ENCODE data around the gene ZNF775.

Gene ZNF775

DNA sequence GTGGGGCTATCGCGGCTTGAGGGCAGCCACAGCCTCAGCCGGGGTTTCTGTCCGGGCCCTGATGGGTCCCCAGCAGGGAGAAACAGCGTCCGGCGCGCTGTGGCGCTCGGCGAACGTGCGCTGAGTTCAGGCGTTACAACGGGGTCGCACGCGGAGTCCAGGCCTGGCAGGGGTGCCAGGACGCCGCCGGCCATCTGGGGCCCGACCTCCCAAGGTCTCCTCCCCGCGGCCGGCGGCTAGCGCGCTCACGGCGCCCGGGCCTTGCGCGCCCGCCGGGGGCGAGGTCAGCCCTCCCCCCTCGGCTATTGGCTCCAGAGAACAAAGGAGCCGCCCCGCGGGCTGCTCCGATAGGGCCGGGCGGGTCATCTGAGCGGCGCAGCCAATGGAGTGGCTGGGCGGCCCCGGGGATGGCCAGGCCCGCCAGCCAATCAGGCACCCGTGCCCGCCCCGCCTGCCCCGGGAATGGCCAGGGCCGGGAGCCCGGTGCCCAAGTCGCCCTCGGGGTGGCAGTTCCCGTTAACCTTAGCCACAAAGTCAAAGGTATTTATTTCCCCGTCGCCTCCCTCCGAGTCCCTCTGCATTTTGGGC lies at the start of gene ZNF775:
ZNF775 (plus strand) TSS at position 478 of the 588 bp plus-strand sequence. CDS start 9,141 bp downstream, outside the sequence.
- TF ChIP-seq, protein P1, sequence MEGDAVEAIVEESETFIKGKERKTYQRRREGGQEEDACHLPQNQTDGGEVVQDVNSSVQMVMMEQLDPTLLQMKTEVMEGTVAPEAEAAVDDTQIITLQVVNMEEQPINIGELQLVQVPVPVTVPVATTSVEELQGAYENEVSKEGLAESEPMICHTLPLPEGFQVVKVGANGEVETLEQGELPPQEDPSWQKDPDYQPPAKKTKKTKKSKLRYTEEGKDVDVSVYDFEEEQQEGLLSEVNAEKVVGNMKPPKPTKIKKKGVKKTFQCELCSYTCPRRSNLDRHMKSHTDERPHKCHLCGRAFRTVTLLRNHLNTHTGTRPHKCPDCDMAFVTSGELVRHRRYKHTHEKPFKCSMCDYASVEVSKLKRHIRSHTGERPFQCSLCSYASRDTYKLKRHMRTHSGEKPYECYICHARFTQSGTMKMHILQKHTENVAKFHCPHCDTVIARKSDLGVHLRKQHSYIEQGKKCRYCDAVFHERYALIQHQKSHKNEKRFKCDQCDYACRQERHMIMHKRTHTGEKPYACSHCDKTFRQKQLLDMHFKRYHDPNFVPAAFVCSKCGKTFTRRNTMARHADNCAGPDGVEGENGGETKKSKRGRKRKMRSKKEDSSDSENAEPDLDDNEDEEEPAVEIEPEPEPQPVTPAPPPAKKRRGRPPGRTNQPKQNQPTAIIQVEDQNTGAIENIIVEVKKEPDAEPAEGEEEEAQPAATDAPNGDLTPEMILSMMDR (IDR thresholded peaks at IDR 0.05): no peak

DNA sequence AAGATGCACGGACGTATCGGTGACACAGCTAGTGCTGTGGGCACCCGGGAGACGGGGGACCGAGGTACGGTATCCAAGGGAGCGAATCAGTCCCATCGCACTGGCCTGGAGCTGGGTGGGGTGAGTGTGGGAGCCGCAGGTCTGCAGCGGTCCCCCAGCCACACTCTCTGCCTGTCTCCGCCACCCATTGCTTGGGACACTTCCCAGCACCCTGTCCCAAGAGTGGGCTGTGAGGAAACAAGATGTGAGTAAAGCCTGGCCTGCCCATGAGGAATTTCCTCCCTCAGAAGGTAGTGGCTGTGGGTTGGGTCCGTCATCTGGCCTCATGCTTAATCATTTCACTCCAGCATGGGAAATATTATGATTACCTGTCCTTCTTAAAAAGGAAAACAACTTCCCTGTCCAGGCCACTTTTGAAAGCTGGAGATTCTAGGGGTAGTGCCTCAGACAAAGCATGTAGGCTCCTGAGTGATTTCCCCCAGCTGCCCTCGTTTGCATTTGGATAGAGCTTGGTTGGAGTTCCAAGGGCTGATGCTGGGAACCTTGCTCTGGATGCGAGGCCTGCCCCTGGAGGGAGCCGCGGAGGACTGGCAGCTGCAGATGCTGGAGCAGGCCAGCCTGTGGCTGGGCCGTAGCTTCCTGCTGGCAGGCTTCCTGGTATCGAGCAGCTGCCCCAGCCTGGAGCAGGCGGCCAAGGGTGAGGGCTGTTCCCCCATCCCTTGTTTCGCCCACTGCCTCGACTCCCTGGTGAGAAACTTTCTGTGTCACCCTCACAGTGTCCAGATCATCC lies 49.6 kb upstream of the ZNF775 start:
- TF ChIP-seq, protein P1 (IDR thresholded peaks at IDR 0.05): no peak

DNA sequence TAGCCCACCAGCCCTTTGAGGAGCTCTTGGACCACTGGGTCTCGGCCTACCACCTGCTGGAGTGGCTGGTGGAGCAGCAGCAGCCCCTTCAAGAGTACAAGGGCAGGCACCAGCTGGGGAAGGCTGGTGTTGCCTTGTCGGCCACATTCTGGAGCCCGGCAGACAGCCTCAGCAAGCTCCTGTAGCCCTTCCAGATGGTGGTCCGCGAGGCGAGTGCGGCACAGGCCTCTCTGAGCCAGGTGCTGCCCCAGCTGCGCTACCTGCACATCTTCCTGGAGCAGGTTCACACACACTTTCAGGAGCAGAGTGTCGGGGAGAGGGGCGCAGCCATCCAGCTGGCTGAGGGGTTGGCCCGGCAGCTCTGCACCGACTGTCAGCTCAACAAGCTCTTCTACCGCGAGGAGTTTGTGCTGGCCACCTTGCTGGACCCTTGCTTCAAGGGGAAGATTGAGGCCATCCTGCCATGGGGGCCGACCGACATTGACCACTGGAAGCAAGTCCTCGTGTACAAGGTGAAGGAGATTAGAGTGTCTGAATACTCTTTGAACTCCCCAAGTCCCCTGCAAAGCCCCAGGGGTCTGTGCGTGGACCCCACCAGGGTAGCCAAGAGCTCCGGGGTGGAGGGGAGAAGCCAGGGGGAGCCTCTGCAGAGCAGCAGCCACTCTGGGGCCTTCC lies 48.8 kb upstream of the ZNF775 start:
- TF ChIP-seq, protein P1 (IDR thresholded peaks at IDR 0.05): no peak

DNA sequence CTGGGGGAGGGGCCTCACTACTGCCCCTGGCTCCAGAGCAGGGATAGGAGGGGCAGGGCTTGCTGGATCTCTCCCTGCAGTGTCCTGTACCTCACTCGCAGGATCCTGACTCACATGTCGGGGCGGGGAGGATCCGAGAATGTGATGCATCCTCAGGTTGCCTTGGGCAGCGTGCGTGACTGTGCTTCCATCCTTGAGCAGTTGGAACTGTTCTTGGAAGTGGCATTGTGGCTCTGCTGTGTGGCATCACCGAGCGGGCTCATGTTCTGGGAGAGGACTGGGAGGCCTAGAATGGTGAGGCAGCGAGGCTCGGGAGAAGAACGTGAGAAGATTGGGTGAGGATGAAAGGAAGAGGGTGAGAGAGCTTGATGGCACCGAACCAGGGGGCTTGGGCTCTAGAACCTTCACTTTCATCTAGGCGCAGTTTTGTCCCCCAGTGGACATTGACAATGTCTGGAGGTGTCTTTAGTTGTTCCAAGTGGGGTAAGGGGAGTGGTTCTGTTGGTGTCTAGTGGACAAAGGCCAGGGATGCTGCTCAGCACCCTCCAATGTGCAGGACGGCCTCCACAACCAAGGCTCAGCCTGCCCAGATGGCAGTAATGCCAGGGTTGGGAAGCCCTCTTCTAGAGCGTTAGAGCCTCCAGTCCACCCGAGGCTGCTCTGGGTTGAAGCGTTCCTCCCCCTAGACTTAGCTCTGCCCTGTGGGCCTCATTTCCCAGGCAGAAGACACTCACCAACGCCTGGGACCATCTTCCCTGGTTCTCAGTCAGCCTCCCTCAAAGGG lies 46.1 kb upstream of the ZNF775 start:
- TF ChIP-seq, protein P1 (IDR thresholded peaks at IDR 0.05): no peak

DNA sequence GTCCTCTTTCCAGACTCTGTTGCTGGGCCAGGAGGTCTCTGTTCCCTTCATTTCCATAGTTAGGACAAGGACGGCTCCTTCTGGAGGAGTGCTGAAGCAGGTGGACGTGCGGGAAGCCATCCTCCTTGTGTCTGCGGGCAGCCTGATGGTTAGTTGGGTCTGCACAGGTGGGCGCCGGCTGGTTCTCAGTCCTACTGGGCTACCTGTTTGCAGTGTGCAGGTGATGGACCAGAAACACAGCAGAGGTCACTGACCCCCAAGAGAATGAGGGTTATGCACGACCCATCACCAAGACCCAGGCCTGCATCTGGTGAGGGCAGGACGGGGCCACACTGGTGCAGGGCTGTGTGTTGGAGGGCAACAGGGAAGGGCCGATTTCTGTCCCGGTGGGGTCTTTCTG lies 45.5 kb upstream of the ZNF775 start:
- TF ChIP-seq, protein P1 (IDR thresholded peaks at IDR 0.05): no peak

DNA sequence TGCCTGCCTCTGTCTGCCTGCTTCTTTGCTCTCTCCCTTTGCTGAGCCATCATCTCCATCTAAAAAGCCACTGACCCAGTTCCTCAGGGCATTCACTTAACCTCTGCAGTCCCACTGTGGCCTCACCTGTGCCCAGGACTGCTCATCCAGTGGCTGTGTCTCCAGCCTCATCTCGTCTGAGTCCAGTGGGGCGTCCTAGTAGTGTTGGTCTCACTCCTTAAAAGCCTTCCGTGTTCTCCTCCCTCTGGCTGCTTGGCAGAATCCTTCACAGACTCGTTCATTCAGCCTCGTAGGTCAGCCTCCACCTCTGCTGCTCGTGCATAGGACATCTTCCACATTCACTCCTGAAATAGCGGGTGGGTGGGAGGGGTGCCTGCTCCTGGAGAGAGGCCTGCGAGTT lies 45.0 kb upstream of the ZNF775 start:
- TF ChIP-seq, protein P1 (IDR thresholded peaks at IDR 0.05): no peak

DNA sequence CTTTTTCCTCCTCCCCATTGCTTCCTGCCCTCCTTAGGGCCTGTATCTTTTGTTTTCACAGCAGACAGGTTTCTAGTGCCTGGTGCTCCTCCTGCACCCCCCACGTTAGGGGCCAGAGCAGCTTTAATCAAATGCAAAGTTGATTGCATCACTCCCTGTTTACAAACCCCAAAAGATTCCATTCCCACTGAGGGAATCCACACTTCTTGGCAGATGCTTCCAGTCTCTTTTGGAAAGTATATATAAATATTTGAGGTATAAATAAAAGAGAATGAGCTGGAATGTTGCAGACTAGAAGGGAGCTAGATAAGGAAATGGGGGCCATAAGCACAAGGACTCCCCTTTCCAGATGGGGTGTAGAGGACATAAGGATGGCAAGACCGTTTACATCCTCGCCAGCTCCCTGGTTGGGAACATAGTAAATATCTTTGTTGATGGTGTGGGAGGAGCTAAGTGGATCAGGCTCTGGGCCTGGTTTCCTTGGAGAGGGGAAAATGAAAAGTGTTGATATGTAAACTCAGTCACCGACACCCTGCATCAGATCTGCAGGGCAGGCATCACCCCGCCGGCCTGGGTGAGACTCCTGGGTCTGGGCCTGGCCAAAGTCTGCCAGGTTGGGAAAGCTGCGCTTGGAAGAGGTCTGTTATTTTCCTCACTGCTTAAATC lies 43.9 kb upstream of the ZNF775 start:
- TF ChIP-seq, protein P1 (IDR thresholded peaks at IDR 0.05): no peak
